ENCODE data around the gene POU4F1.

The POU4F1 gene

DNA sequence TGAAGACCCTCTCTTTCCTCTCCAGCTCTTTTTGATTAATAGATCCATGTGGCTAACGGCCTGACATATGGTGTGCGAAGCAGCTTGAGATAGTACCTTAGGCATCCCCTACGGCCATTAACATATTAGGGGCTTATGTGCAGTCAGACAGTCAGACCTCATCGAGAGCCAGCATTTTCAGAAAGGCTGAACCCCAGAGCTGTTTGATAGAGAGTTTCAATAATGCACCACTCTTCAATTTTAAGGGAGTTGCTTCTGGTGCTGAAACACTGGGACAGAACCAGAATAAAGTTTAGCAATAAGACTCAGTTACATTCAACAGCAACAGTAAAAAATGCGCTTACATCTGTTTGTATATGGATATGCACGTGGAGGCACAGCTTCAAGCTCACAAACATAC, 10.8 kb downstream of the POU4F1 start:
- DNase-seq (ENCODE audit: low read depth) = no peak

DNA sequence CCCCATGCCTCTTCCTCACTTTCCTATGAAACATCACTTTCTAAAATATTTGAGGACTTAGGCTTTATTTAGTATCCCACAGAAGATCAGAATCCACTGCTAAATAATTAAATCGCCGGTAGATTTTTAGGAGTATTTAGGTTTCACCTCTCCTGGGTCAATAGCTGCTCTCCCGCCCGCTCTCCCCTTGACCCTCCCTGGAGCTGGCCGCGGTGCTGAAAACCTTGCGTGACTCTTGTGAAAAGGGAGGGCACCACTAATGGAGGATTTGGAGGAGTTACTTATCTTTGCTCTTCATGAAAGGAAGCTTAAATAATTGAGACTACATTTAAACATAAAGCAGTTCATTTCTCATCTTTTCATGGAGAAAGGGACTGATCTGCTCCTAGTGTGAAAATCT, 14.1 kb downstream of the POU4F1 start:
- no peak for DNase-seq (ENCODE audit: low read depth)

DNA sequence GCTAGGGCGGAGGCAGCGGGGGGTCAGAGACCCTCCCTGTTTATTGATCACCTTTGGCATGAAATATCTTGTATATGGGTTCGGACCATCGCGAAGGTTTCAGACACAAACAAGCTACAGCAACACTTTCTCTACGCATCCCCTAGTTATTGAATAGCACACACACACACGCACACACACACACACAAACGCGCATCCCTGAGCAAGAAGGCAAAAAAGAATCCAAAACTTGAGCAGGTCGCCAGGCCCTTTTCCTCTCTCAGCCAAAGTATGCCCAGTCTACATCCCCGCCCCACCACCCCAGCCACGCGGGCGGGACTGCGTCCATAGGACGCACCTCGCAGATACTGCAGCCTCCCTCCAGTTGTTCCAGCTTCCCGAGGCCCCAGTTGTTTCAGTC, 16.0 kb downstream of the POU4F1 start:
- no peak for DNase-seq (ENCODE audit: low read depth)

DNA sequence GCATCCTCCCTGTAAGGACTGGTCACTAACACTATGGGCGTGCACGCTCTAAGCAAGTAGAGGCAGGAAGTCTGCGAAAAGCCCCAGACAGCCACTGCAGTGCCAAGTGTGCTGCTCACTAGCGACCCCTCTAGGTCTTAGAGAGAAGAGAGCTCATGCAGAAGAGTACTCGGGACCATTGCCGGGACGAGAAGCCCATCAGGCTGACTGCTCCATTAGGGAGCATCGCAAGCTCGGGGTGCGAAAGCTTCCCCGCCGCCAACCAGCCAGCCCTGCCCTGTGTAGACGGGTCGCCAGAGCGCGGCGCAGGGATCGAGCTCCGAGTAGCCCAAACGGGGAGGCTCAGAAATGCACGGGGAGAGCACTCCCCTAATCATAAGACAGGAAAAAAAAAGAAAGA, 16.6 kb downstream of the POU4F1 start:
- DNase-seq (ENCODE audit: low read depth) = no peak

DNA sequence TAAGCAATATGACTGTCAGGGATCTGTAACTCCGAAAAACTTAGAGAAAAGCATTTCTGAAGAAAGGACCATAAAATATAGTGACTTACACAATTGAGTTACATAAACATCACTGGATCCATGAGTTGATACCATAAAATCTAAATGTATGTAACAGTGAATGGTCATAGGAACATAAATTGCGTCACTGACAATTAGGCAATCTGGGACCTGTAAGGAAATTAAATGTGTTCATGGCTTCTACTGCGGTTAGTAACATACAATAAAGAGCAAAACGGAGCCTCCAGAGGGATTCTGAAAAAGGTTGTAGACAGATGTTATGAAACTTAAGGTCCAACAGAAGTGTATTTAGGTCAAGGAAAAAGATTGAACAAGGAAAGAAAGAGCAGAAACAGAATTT, 27.1 kb downstream of the POU4F1 start:
- no peak for DNase-seq (ENCODE audit: low read depth)

DNA sequence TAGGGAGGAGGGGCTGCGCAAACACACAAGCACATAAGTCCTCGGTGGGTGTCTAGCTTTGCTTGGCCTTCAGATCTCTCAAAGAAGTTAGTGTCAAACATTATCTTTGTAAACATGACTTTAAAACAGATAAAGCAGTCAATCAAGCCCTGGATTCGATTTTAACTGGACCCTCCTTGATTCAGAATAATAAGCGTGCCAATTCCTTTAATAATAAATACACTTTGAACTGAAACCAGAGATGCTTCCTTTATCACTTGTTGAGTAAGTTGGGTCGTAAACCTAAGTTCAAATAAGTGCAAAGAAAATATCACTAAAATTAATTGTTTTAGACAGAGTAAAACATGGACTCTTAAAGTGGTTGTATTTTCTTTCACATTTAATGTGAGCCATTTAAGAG, 30.9 kb downstream of the POU4F1 start:
- DNase-seq (ENCODE audit: low read depth) = no peak

DNA sequence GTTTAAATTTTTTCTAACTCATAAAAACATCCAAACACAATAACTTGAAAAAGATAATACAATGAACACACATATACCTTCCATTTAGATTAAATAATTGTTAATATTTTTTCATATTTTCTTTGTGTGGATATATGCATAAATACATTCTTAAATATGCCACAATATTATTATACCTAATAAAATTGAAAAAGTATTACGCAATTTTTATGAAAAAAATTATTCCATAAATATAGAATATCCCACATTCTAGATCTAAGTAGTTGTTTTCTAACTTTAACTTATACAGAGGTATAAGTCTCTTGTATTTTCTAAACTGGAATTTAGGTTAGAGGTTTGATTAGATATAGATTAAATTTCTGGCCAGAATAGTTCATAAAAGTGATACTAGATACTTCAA, 34.3 kb downstream of the POU4F1 start:
- DNase-seq (ENCODE audit: low read depth) = no peak

DNA sequence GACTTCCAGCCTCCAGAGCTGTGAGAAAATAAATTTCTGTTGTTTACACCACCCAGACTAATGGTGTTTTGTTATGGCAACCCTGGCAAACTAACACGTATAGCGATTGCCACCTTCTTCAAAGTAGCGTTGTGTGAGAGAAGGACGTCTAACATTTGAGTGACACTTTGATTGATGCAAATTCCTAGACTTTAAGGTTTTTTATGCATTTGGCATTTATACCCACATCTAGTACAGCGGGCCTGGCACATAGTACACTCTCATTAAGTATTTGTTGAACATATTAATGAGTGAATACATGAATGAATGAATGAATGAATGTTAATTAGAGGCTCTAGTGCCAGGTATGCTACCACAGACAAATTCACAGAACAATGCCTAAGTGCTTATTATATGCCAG, 36.7 kb downstream of the POU4F1 start:
- no peak for DNase-seq (ENCODE audit: low read depth)

DNA sequence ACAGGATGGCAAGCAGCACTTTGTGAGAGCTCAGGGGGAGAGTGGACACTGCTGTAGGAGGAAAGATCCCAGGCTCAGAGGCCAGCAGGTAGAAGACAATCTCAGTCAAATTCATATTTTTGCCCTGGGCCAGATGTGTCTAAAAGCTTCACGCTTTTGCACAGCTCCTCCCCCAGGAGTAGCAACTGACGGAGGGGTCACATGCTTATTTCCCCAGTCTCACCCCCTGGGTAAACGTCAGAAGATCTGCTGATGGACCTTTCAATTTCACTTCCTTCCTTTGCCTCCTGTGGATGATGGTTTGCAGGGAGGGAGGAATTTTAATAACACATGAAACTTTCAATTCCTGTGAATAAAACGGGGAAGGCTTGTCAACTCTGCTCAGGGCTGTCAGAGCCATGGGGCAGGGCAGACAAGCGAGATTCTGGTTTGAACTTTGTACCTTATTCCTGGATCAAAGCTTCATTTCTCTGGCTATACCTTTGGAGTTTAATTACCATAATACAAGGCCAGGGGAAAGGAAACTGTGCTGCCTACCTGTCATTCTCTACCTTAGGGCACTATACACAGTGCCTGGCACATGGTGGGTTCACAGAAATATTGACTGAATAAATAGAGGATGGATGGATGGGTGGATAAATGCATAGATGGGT, 41.0 kb downstream of the POU4F1 start:
- DNase-seq (ENCODE audit: low read depth) = no peak
